ENCODE measurements around the gene BTBD9. TPM values are rescaled to one million over a fixed set of nuclear protein-coding genes. Genes with fewer than 3 reads are reported as not detected.

The BTBD9 gene
- total and polyA plus RNA-seq, 2 of the 13 experiments (the other 11 are each of a cell fraction or from before 2014, with no cell fraction given), result 1.2 to 3.0 TPM

DNA sequence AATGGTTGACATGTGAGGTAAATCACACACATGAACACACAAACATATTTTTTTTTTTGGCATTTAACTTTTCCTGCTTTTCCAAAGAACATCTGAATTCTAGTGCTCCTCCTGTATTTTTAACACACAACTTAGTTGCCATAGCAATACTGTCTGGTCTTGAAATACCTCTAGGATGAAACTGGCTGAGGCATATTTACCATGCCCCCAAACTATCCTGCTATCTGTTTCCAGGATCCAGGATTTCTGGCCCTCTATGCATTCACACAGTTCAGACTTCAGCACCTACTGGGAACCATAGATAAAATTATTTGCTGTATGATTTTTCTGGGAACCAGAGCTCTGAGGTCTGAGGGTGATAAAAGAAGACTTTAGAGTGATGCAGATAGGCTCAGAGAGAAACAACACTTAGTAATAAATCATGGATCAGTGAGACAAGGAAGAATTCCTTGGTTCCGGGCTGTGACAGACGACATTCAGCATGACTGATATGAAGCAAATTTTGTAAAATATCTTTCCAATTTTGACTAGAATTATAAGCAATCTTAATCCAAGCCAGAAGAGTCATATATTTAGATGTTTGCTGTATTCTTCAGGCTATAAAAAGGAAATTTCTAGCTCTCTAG, 359.7 kb downstream of the BTBD9 start:
- CTCF ChIA-PET (ENCODE audit: low intra/inter-chr PET ratio, low total read pairs), result no interaction called here
- no peak for DNase-seq (ENCODE audit: low spot score)
- Histone ChIP-seq H3K79me2 (ENCODE audit: insufficient read depth, low read length) (no peaks in the 10 kb centered on the region), H3K27me3 (ENCODE audit: control insufficient read depth in 1 of 2, insufficient read depth in 2 of 2, low read length in 2 of 2) (no peaks in the 10 kb centered on the region), H3K4me1 (ENCODE audit: insufficient read depth, low read length) (no peaks in the 10 kb centered on the region), H3K4me2 (ENCODE audit: low read depth, low read length) (no peak overlapping the region), H3K27ac (ENCODE audit: extremely low read length, insufficient read depth, low read length) (no peak overlapping the region), H3K4me3 (replicated peaks in 1 of 3; ENCODE audit: insufficient read depth in 1 of 3, low read depth in 2 of 3, low read length in 3 of 3) (no peak overlapping the region), H2AFZ (ENCODE audit: low read length) (no peak overlapping the region), H3K9ac (ENCODE audit: insufficient read depth, low read depth, low read length) (no peak overlapping the region), H4K20me1 (ENCODE audit: insufficient read depth, low read length) (no peaks in the 10 kb centered on the region), H3K9me3 (ENCODE audit: low read length) (no peaks in the 10 kb centered on the region), H3K36me3 (replicated peaks in 1 of 2; ENCODE audit: control insufficient read depth in 1 of 2, insufficient read depth in 2 of 2, low read length in 2 of 2) (no peaks in the 10 kb centered on the region)
- FAIRE-seq, result no peak
- in situ Hi-C loops (cut with HindIII; ENCODE audit: extremely low pct_ligation_motif_present, low pct_unique_long_range_greater_than_20kb) (no loop called here), intact Hi-C loops (cut with micrococcal nuclease; ENCODE audit: unreplicated experiment) (no loop called here)
- no TSS peak for BruUV-seq (replicated peaks)
- no peak for ATAC-seq
- POLR2A ChIA-PET, result no interaction called here
- WGBS (ENCODE audit: low lambda C conversion rate), result 63% methylated on average over 2 of the region's 2 CpGs
- TF ChIP-seq ZSCAN22 (CRISPR knock-in tag; IDR thresholded peaks at IDR 0.05) (no peak), HMG20A (CRISPR knock-in tag; IDR thresholded peaks at IDR 0.05; ENCODE audit: borderline replicate concordance) (no peak), EEA1 (CRISPR knock-in tag; IDR thresholded peaks at IDR 0.05; ENCODE audit: borderline replicate concordance) (no peak), ZNF549 (CRISPR knock-in tag; IDR thresholded peaks at IDR 0.05) (no peak), MIER2 (CRISPR knock-in tag; IDR thresholded peaks at IDR 0.05) (no peak), ZNF713 (CRISPR knock-in tag; IDR thresholded peaks at IDR 0.05) (no peak), MED13 (CRISPR knock-in tag; IDR thresholded peaks at IDR 0.05) (no peak), FOXO1 (CRISPR knock-in tag; IDR thresholded peaks at IDR 0.05) (no peak), MYNN (CRISPR knock-in tag; IDR thresholded peaks at IDR 0.05; ENCODE audit: low read depth) (no peak), RBFOX2 (IDR thresholded peaks at IDR 0.05; ENCODE audit: low read depth, low read length) (no peak)
- TF ChIP-seq, protein P1, sequence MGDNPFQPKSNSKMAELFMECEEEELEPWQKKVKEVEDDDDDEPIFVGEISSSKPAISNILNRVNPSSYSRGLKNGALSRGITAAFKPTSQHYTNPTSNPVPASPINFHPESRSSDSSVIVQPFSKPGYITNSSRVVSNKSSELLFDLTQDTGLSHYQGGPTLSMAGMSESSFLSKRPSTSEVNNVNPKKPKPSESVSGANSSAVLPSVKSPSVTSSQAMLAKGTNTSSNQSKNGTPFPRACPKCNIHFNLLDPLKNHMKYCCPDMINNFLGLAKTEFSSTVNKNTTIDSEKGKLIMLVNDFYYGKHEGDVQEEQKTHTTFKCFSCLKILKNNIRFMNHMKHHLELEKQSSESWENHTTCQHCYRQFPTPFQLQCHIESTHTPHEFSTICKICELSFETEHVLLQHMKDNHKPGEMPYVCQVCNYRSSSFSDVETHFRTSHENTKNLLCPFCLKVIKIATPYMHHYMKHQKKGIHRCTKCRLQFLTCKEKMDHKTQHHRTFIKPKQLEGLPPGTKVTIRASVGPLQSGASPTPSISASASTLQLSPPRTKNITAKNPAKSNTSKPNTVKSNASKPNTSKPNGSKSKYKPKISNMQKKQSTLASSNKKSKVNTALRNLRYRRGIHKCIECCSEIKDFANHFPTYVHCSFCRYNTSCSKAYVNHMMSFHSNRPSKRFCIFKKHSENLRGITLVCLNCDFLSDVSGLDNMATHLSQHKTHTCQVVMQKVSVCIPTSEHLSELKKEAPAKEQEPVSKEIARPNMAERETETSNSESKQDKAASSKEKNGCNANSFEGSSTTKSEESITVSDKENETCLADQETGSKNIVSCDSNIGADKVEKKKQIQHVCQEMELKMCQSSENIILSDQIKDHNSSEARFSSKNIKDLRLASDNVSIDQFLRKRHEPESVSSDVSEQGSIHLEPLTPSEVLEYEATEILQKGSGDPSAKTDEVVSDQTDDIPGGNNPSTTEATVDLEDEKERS (CRISPR knock-in tag; IDR thresholded peaks at IDR 0.05), result no peak
- TF ChIP-seq, protein P2, sequence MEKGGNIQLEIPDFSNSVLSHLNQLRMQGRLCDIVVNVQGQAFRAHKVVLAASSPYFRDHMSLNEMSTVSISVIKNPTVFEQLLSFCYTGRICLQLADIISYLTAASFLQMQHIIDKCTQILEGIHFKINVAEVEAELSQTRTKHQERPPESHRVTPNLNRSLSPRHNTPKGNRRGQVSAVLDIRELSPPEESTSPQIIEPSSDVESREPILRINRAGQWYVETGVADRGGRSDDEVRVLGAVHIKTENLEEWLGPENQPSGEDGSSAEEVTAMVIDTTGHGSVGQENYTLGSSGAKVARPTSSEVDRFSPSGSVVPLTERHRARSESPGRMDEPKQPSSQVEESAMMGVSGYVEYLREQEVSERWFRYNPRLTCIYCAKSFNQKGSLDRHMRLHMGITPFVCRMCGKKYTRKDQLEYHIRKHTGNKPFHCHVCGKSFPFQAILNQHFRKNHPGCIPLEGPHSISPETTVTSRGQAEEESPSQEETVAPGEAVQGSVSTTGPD (CRISPR knock-in tag; IDR thresholded peaks at IDR 0.05), result no peak
- TF ChIP-seq, protein P3, sequence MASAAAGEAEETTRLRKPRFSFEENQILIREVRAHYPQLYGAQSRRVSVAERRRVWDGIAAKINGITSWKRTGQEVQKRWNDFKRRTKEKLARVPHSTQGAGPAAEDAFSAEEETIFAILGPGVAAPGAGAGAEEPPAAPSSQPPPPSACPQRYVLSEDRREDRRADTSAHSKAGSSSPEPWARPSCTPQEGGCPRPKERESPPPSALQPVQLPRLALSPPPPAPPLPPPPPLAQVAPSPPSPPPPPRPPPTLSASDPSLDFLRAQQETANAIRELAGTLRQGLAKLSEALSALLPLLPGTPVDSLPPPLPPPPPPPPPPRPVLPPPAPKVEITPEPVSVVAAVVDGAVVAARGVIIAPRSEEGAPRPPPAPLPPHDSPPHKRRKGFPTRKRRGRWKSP (CRISPR knock-in tag; IDR thresholded peaks at IDR 0.05), result no peak
- TF ChIP-seq, protein P4, sequence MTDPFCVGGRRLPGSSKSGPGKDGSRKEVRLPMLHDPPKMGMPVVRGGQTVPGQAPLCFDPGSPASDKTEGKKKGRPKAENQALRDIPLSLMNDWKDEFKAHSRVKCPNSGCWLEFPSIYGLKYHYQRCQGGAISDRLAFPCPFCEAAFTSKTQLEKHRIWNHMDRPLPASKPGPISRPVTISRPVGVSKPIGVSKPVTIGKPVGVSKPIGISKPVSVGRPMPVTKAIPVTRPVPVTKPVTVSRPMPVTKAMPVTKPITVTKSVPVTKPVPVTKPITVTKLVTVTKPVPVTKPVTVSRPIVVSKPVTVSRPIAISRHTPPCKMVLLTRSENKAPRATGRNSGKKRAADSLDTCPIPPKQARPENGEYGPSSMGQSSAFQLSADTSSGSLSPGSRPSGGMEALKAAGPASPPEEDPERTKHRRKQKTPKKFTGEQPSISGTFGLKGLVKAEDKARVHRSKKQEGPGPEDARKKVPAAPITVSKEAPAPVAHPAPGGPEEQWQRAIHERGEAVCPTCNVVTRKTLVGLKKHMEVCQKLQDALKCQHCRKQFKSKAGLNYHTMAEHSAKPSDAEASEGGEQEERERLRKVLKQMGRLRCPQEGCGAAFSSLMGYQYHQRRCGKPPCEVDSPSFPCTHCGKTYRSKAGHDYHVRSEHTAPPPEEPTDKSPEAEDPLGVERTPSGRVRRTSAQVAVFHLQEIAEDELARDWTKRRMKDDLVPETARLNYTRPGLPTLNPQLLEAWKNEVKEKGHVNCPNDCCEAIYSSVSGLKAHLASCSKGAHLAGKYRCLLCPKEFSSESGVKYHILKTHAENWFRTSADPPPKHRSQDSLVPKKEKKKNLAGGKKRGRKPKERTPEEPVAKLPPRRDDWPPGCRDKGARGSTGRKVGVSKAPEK (CRISPR knock-in tag; IDR thresholded peaks at IDR 0.05; ENCODE audit: borderline replicate concordance), result no peak
